NCI-H1092 (cell line): Measurements from ENCODE around the gene EWSR1.
"Not testable (repeated sequence)": the region's sequence is repeated elsewhere in the genome, so short reads cannot be mapped to it uniquely, and the experiment has no call there.

Experiments
- DNase-seq: peaks from one replicate; lab custom pipeline; 2025; lab: John Stamatoyannopoulos, UW

Gene EWSR1

GRCh38 chr22:29339381-29340235 lies 71.5 kb downstream of the EWSR1 start:
- no peak for DNase-seq

DNA sequence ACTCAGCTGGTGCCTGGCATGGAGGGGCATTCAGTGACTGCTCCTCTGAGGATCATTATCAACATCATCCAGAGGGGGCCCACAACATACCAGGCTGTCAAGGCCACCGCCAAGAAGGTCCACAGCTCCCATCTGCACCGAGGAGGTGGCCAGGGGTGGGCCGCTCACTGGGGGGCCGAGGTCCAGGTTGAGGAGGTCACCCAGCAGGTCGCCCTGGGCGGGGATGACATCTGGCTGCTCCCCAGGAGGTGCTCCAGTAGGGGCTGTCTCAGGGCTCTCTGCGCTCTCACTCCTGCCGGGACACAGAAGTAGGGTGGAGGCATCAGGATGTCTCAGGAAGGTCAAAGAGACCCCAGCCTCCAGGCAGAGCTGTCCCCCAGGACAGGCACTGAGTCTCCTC lies 72.5 kb downstream of the EWSR1 start:
- DNase-seq: no peak

DNA sequence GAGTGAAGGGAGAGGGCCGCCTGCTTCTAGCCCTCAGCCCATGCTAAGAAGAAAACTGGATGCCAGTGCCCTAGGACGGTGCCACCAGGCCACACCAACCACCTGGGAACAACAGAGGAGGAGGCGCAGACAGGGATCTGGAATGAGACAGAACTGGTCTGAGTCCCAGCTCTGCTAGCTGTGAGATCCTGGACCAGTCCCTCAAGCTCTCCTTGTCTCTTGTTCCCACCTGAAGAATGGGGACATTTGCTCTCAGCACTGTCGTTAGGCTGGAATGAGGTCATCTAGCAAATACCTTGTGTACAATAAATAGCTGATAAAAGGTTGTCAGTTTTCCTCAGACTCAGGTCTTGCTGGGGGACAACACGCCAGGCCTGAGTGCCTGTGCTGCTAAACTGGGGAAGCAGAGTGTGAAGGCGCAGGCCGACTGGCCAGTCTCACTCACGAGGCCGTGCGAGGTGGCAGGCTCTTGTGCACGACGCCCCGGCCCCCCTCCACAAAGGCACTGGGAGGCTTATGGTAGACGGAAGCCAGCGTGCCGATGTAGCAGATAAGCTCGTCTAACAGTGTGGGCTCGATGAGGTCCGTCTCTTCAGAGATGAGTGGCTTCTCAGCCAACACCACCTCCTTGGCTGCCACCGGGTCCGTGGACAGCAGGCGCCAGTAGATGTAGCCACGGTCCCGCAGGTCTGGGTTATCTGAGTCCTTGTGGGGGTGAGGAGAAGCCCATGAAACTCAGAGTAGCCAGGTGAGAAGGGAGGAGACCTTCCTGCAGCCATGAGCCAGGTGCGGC lies 73.2 kb downstream of the EWSR1 start:
- DNase-seq: no peak

DNA sequence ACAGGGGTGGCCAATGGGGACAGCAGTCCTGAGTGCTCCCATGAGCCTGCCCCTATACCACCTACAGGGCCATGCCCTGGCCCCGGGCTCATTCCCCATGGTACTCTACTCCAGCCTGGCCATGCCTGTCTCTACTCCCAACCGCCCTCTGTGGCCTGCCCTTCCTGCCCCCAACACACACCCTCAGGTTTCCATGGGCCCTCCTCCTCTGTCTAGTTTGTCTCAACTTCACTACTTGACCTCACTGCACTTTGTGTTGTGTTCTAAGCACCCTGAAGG lies 73.7 kb downstream of the EWSR1 start:
- DNase-seq: no peak

GRCh38 chr22:29342177-29342576 lies 74.1 kb downstream of the EWSR1 start:
- no peak for DNase-seq

GRCh38 chr22:29342577-29343312 lies 74.7 kb downstream of the EWSR1 start:
- DNase-seq: no peak

GRCh38 chr22:29343313-29343805 lies 75.3 kb downstream of the EWSR1 start:
- peak; percentile 3 for DNase-seq

DNA sequence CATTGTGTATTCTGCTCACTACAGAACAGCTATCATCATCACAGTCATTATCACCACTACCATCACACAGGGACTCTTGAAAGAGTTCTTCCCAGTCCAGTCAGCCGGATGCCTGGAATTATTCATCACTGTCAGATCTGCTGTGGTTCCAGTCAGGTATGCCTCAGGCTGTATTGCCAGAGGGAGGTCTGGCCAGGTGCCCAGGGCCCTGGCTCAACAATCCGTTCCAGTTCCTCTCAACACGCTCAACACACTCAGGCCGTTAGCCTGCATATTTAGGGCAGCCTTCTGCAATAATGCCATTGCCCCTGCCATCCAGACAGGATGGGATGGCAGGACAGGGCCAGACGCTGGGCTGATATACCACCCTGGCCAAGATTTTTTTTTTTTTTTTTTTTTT lies 76.1 kb downstream of the EWSR1 start:
- DNase-seq: peak; percentile 77

DNA sequence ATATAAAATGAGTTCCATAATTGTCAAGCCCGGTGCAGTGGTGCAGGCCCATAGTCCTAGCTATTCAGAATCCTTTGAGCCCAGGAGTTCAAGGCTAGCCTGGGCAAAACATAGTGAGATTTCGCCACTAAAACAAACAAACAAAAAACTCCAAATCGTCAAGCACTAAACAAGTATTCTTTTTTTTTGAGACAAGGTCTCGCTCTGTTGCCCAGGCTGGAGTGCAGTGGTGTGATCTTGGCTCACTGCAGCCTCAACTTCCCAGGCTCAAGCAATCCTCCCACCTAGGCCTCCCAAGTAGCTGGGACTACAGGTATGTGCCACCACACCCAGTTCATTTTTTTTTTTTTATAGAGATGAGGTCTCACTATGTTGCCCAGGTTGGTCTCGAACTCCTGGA lies 76.8 kb downstream of the EWSR1 start:
- DNase-seq: not testable (repeated sequence)

- no peak for DNase-seq
Observed at GRCh38 chr22:29345932-29346331, 77.9 kb downstream of the EWSR1 start.

- DNase-seq: no peak
Observed at GRCh38 chr22:29346659-29347058, 78.6 kb downstream of the EWSR1 start.

DNA sequence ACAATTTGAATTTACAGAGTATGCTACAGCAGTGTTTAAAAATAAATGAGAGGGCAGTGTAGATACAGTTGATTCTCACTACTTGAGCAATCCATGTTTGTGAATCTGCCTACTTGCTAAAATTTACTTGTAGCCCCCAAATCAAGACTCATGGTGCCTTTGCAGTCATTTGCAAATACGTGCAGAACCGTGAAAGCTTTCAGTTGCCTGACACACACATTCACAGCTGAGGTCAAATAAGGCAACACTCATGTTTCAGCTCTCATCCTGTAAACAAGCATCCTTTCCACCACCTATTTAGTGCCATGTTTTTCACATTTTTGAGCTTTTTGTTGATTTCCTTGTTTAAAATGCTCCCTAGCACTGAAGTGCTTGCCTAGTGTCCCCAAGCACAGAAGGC lies 80.0 kb downstream of the EWSR1 start:
- DNase-seq: no peak

GRCh38 chr22:29348956-29349355 lies 80.9 kb downstream of the EWSR1 start:
- DNase-seq: no peak
